Astrocyte (in vitro differentiated cells and primary cell): Measurements from ENCODE around the gene KRT76. TPM values are rescaled to one million over a fixed set of nuclear protein-coding genes. Genes with fewer than 3 reads are reported as not detected.

Experiments used
- DNase-seq: peaks from one replicate; pipeline ENCODE4 v3.0.0-alpha.2; 2010; ENCODE audit warnings: low read depth
- FAIRE-seq: peaks from 2 replicates; lab custom pipeline; 2011; peaks lifted over from hg19 to GRCh38; lab: Jason Lieb, UNC
- H2AFZ ChIP-seq: 2 replicates; pipeline ENCODE4 v1.6.0; 2012; ENCODE audit warnings: low read depth, low read length, inconsistent platforms
- H3K27ac ChIP-seq: 2 replicates; pipeline ENCODE4 v1.5.1; 2011; ENCODE audit warnings: low read depth, low read length, inconsistent platforms
- H3K27me3 ChIP-seq: 2 replicates; pipeline ENCODE4 v1.6.0; 2011; ENCODE audit warnings: low read length, inconsistent platforms; ENCODE audit not compliant: insufficient read depth
- H3K36me3 ChIP-seq: 2 replicates; pipeline ENCODE4 v1.5.1; 2011; ENCODE audit warnings: low read length, inconsistent platforms; ENCODE audit not compliant: insufficient read depth
- H3K4me1 ChIP-seq: 2 replicates; pipeline ENCODE4 v1.5.1; 2011; ENCODE audit warnings: low read length, inconsistent platforms; ENCODE audit not compliant: insufficient read depth
- H3K4me2 ChIP-seq: 2 replicates; pipeline ENCODE4 v1.6.0; 2012; ENCODE audit warnings: low read length, inconsistent platforms
- H3K4me3 ChIP-seq: 2 replicates; pipeline ENCODE4 v1.5.1; 2011; ENCODE audit warnings: low read depth, mild to moderate bottlenecking, low read length, inconsistent platforms; ENCODE audit not compliant: insufficient read depth
- H3K79me2 ChIP-seq: 2 replicates; pipeline ENCODE4 v1.6.0; 2012; ENCODE audit warnings: mild to moderate bottlenecking, low read length, inconsistent platforms; ENCODE audit not compliant: insufficient read depth
- H3K9ac ChIP-seq: 2 replicates; pipeline ENCODE4 v1.6.0; 2012; ENCODE audit warnings: mild to moderate bottlenecking, low read length, inconsistent platforms
- H3K9me3 ChIP-seq: 2 replicates; pipeline ENCODE4 v1.5.1; 2012; ENCODE audit warnings: low read depth, mild to moderate bottlenecking, low read length, inconsistent platforms; ENCODE audit not compliant: insufficient read depth
- H4K20me1 ChIP-seq: 2 replicates; pipeline ENCODE4 v1.6.0; 2012; ENCODE audit warnings: low read length, inconsistent platforms; ENCODE audit not compliant: insufficient read depth
- H3K27ac Mint-ChIP-seq: one replicate; pipeline ENCODE4 v1.8.0; 2021; ENCODE audit warnings: mild to moderate bottlenecking, mixed read lengths; ENCODE audit not compliant: unreplicated experiment
- H3K27me3 Mint-ChIP-seq: one replicate; pipeline ENCODE4 v1.8.0; 2021; ENCODE audit warnings: low read depth, mixed read lengths; ENCODE audit not compliant: unreplicated experiment
- H3K36me3 Mint-ChIP-seq: one replicate; pipeline ENCODE4 v1.8.0; 2021; ENCODE audit warnings: low read depth, mixed read lengths; ENCODE audit not compliant: unreplicated experiment
- H3K4me1 Mint-ChIP-seq: one replicate; pipeline ENCODE4 v1.8.0; 2021; ENCODE audit warnings: low read depth, mixed read lengths; ENCODE audit not compliant: unreplicated experiment
- H3K4me3 Mint-ChIP-seq: one replicate; pipeline ENCODE4 v1.8.0; 2021; ENCODE audit warnings: mild to moderate bottlenecking, moderate library complexity, mixed read lengths; ENCODE audit not compliant: unreplicated experiment
- H3K9me3 Mint-ChIP-seq: one replicate; pipeline ENCODE4 v1.8.0; 2021; ENCODE audit warnings: mild to moderate bottlenecking, mixed read lengths; ENCODE audit not compliant: unreplicated experiment
- EZH2 ChIP-seq: IDR thresholded peaks from 2 replicates; pipeline ENCODE4 v1.6.1; 2012; ENCODE audit warnings: mild to moderate bottlenecking, low read length, inconsistent platforms; ENCODE audit not compliant: insufficient read depth
- total RNA-seq: library from RNA; stranded (reverse); gene quantifications from 2 replicates; pipeline ENCODE4 v1.2.1, GENCODE V29; 2021
- TF ChIP-seq, protein P1 (sequence below): IDR thresholded peaks from 2 replicates; pipeline ENCODE4 v1.5.1; 2011; ENCODE audit warnings: low read depth, mild to moderate bottlenecking, inconsistent platforms, low read length, moderate library complexity; ENCODE audit not compliant: insufficient read depth

KRT76 gene
- total RNA-seq, 1 donor from 2014 or later, result not detected

DNA sequence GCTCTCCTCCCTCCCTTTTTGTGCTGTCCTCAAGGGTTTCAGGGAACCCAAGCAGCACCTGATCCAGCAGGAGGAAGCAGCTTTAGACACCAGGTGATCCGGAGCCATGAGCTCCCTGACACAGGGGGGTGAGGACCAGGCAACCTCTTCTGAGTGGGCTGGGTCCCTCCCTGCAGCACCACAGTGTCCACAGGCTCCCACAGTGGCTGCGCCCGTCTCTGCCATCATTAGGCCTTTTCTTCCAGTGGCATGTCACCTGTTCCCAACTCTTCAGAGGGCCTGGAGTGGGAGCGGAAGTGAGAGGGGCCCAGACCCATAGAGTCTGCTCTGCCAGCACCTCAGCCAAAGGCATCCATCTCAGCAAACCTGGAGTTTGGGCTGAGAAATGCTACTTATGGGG lies 421 bp upstream of the KRT76 start:
- Histone ChIP-seq H3K79me2 (no peaks in the 10 kb centered on the region), H2AFZ (no peak overlapping the region), H3K4me3 (no peak overlapping the region), H3K9ac (no peak overlapping the region), H3K4me1 (no peaks in the 10 kb centered on the region), H3K36me3 (no peaks in the 10 kb centered on the region), H3K27me3 (peaks cover 42% of the 10 kb centered on the region), H3K27ac (no peak overlapping the region), H3K9me3 (no peaks in the 10 kb centered on the region), H4K20me1 (no peaks in the 10 kb centered on the region), H3K4me2 (no peak overlapping the region)
- peaks cover 73% of the 10 kb centered on the region for H3K27me3 Mint-ChIP-seq
- H3K4me1 Mint-ChIP-seq, result no peaks in the 10 kb centered on the region
- no peak overlapping the region for H3K27ac Mint-ChIP-seq
- no peak for FAIRE-seq
- no peak overlapping the region for H3K4me3 Mint-ChIP-seq
- peaks cover 2% of the 10 kb centered on the region for H3K9me3 Mint-ChIP-seq
- TF ChIP-seq, protein P1, sequence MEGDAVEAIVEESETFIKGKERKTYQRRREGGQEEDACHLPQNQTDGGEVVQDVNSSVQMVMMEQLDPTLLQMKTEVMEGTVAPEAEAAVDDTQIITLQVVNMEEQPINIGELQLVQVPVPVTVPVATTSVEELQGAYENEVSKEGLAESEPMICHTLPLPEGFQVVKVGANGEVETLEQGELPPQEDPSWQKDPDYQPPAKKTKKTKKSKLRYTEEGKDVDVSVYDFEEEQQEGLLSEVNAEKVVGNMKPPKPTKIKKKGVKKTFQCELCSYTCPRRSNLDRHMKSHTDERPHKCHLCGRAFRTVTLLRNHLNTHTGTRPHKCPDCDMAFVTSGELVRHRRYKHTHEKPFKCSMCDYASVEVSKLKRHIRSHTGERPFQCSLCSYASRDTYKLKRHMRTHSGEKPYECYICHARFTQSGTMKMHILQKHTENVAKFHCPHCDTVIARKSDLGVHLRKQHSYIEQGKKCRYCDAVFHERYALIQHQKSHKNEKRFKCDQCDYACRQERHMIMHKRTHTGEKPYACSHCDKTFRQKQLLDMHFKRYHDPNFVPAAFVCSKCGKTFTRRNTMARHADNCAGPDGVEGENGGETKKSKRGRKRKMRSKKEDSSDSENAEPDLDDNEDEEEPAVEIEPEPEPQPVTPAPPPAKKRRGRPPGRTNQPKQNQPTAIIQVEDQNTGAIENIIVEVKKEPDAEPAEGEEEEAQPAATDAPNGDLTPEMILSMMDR, result no peak
- no peak for TF ChIP-seq EZH2
- no peaks in the 10 kb centered on the region for H3K36me3 Mint-ChIP-seq
- DNase-seq, result no peak

DNA sequence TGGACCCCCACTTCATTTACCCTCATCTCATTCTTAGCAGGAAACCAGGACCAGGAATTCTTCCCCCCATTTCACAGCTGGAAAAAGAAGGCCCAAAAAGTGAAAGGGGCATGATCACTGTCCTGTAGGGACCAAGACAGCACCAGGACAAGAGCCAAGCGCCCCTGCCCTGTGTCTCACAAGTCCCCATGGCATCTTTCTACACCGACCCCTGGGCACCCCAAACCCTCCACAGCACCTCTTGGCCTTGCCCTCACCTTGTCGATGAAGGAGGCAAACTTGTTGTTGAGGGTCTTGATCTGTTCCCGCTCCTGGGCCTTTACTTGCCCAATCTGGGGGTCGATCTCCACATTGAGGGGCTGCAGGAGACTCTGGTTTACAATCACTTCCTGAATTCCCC lies 710 bp downstream of the KRT76 start:
- peaks cover 38% of the 10 kb centered on the region for H3K27me3 ChIP-seq
- no peak overlapping the region for H3K27ac ChIP-seq
- H3K4me3 ChIP-seq, result no peak overlapping the region
- no peaks in the 10 kb centered on the region for H4K20me1 ChIP-seq
- no peaks in the 10 kb centered on the region for H3K79me2 ChIP-seq
- no peak for FAIRE-seq
- TF ChIP-seq EZH2, result no peak
- TF ChIP-seq, protein P1, result no peak
- H3K4me1 ChIP-seq, result no peaks in the 10 kb centered on the region
- H3K9ac ChIP-seq, result no peak overlapping the region
- no peak overlapping the region for H3K4me2 ChIP-seq
- H3K27me3 Mint-ChIP-seq, result peaks cover 69% of the 10 kb centered on the region
- H3K36me3 ChIP-seq, result no peaks in the 10 kb centered on the region
- no peaks in the 10 kb centered on the region for H3K9me3 ChIP-seq
- DNase-seq, result no peak
- H2AFZ ChIP-seq, result no peak overlapping the region
- no peak overlapping the region for H3K27ac Mint-ChIP-seq
- no peaks in the 10 kb centered on the region for H3K36me3 Mint-ChIP-seq
- peaks cover 4% of the 10 kb centered on the region for H3K9me3 Mint-ChIP-seq
- H3K4me1 Mint-ChIP-seq, result no peaks in the 10 kb centered on the region
- no peak overlapping the region for H3K4me3 Mint-ChIP-seq

DNA sequence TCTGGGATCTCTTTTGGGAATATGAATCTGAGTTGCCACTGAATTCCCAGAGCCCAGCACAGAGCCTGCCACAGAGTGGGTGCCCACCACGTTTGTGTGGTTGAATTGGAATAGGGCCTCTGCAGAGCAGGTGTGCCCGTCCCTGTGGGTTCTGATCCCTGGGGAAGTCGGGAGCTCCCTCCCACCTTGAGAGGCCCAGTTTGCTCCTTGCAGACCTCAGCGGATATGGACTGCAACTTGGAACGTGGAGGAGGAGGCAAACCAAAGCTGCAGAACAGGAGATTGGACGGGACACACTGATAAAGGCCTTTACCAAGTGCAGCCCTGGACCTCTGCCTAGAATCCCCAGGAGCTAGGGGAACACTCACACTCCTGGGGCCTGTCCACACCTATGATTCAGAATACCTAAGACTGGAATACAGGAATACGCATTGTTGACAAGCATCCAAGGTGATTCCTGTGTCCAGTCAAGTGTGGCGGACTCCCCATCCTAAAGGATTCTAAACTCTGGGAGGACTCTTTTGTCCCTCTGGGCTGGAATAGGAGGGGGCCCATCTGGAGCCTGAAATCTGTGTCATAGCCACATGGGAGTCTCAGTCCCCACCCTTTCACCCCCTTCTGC lies 2.4 kb downstream of the KRT76 start:
- peaks cover 67% of the 10 kb centered on the region for H3K27me3 Mint-ChIP-seq
- no peaks in the 10 kb centered on the region for H3K36me3 ChIP-seq
- no peak overlapping the region for H3K4me2 ChIP-seq
- DNase-seq (no peak), FAIRE-seq (no peak)
- no peaks in the 10 kb centered on the region for H3K4me1 Mint-ChIP-seq
- H3K4me1 ChIP-seq, result no peaks in the 10 kb centered on the region
- H3K27ac Mint-ChIP-seq, result no peak overlapping the region
- H3K27me3 ChIP-seq, result peaks cover 27% of the 10 kb centered on the region
- no peak overlapping the region for H3K4me3 Mint-ChIP-seq
- no peak overlapping the region for H3K4me3 ChIP-seq
- no peaks in the 10 kb centered on the region for H3K9me3 ChIP-seq
- no peak overlapping the region for H2AFZ ChIP-seq
- TF ChIP-seq EZH2, result no peak
- TF ChIP-seq, protein P1, result no peak
- H3K27ac ChIP-seq, result no peak overlapping the region
- no peak overlapping the region for H3K9ac ChIP-seq
- no peaks in the 10 kb centered on the region for H4K20me1 ChIP-seq
- H3K36me3 Mint-ChIP-seq, result no peaks in the 10 kb centered on the region
- H3K79me2 ChIP-seq, result no peaks in the 10 kb centered on the region
- peaks cover 10% of the 10 kb centered on the region for H3K9me3 Mint-ChIP-seq
